ACHN (cell line): Measurements from ENCODE around the gene PDGFD.

Experiments
- DNase-seq: peaks from one replicate; pipeline ENCODE4 v3.0.0-alpha.2; 2015
- in situ Hi-C: cut with HindIII; loops from 2 replicates; pipeline ENCODE4 v1.10.0; 2017; ENCODE audit warnings: low sequenced_read_pairs, low pct_ligation_motif_present, low pct_unique_long_range_greater_than_20kb

The PDGFD gene

GRCh38 chr11:104164028-104164520 is at the start of gene PDGFD:
TSS of gene PDGFD (minus strand) at chr11:104164147.
- in situ Hi-C loops, result no loop called here
- peak; percentile 58 for DNase-seq

- DNase-seq, result no peak
- in situ Hi-C loops, result no loop called here
Observed at GRCh38 chr11:104206936-104207335, 43.0 kb upstream of the PDGFD start.

GRCh38 chr11:104205838-104206237 is 41.9 kb upstream of the PDGFD start:
- in situ Hi-C loops, result no loop called here
- DNase-seq, result no peak

GRCh38 chr11:104200688-104201087 is 36.7 kb upstream of the PDGFD start:
- DNase-seq, result no peak
- in situ Hi-C loops, result no loop called here

GRCh38 chr11:104199053-104199452 is 35.1 kb upstream of the PDGFD start:
- no peak for DNase-seq
- in situ Hi-C loops, result no loop called here

- no peak for DNase-seq
- in situ Hi-C loops, result no loop called here
Observed at GRCh38 chr11:104198576-104198975, 34.6 kb upstream of the PDGFD start.

GRCh38 chr11:104191124-104191523 is 27.2 kb upstream of the PDGFD start:
- no peak for DNase-seq
- in situ Hi-C loops, result no loop called here

GRCh38 chr11:104183593-104183992 is 19.6 kb upstream of the PDGFD start:
- in situ Hi-C loops, result no loop called here
- DNase-seq, result no peak

- DNase-seq, result no peak
- in situ Hi-C loops, result no loop called here
Observed at GRCh38 chr11:104175769-104176168, 11.8 kb upstream of the PDGFD start.

- DNase-seq, result no peak
- in situ Hi-C loops, result no loop called here
Observed at GRCh38 chr11:104169091-104169490, 5.1 kb upstream of the PDGFD start.

- in situ Hi-C loops, result no loop called here
- no peak for DNase-seq
Observed at GRCh38 chr11:104165014-104165413, 1.1 kb upstream of the PDGFD start.

GRCh38 chr11:104163100-104164027 is 583 bp downstream of the PDGFD start:
- in situ Hi-C loops, result no loop called here
- DNase-seq, result peak; percentile 32

- in situ Hi-C loops, result no loop called here
- no peak for DNase-seq
Observed at GRCh38 chr11:104161751-104162450, 2.0 kb downstream of the PDGFD start.

- DNase-seq, result no peak
- in situ Hi-C loops, result no loop called here
Observed at GRCh38 chr11:104159356-104159755, 4.6 kb downstream of the PDGFD start.

GRCh38 chr11:104155375-104155774 is 8.6 kb downstream of the PDGFD start:
- no peak for DNase-seq
- in situ Hi-C loops, result no loop called here

- no peak for DNase-seq
- in situ Hi-C loops, result no loop called here
Observed at GRCh38 chr11:104154296-104154695, 9.7 kb downstream of the PDGFD start.

- no peak for DNase-seq
- in situ Hi-C loops, result no loop called here
Observed at GRCh38 chr11:104152941-104153505, 10.9 kb downstream of the PDGFD start.

GRCh38 chr11:104151404-104152204 is 12.3 kb downstream of the PDGFD start:
- DNase-seq, result peak; percentile 15
- in situ Hi-C loops, result no loop called here

GRCh38 chr11:104148706-104149105 is 15.2 kb downstream of the PDGFD start:
- DNase-seq, result no peak
- in situ Hi-C loops, result no loop called here
